ENCODE results near the gene EML6.
A peak's percentile ranks its signal among the peaks of the same experiment; 100 is the strongest.

EML6 gene

GRCh38 chr2:54740333-54740732 is 16.9 kb downstream of the EML6 start:
- no peak overlapping the region for H3K4me3 ChIP-seq (ENCODE audit: low read depth, low read length)
- peak; percentile 29 for DNase-seq (ENCODE audit: low read depth)
- in situ Hi-C loops (cut with HindIII; ENCODE audit: low sequenced_read_pairs) = no loop called here
- no peak for TF ChIP-seq CTCF (IDR thresholded peaks at IDR 0.05; ENCODE audit: low read depth, low read length, missing control alignments)

- H3K4me3 ChIP-seq (ENCODE audit: low read depth, low read length) = no peak overlapping the region
- no peak for TF ChIP-seq CTCF (IDR thresholded peaks at IDR 0.05; ENCODE audit: low read depth, low read length, missing control alignments)
- in situ Hi-C loops (cut with HindIII; ENCODE audit: low sequenced_read_pairs) = no loop called here
- no peak for DNase-seq (ENCODE audit: low read depth)
Observed at GRCh38 chr2:54741250-54741649, 17.8 kb downstream of the EML6 start.

GRCh38 chr2:54750040-54750439 is 26.6 kb downstream of the EML6 start:
- no peak for TF ChIP-seq CTCF (IDR thresholded peaks at IDR 0.05; ENCODE audit: low read depth, low read length, missing control alignments)
- no peak overlapping the region for H3K4me3 ChIP-seq (ENCODE audit: low read depth, low read length)
- in situ Hi-C loops (cut with HindIII; ENCODE audit: low sequenced_read_pairs) = no loop called here
- no peak for DNase-seq (ENCODE audit: low read depth)

- in situ Hi-C loops (cut with HindIII; ENCODE audit: low sequenced_read_pairs) = no loop called here
Observed at GRCh38 chr2:54752439-54752838, 29.0 kb downstream of the EML6 start.

GRCh38 chr2:54755641-54756326 is 32.3 kb downstream of the EML6 start:
- no peak overlapping the region for H3K4me3 ChIP-seq (ENCODE audit: low read depth, low read length)
- no peak for TF ChIP-seq CTCF (IDR thresholded peaks at IDR 0.05; ENCODE audit: low read depth, low read length, missing control alignments)
- no peak for DNase-seq (ENCODE audit: low read depth)
- in situ Hi-C loops (cut with HindIII; ENCODE audit: low sequenced_read_pairs) = no loop called here

More at GRCh38 chr2:54752439-54752838, 29.0 kb downstream of the EML6 start:
- DNase-seq (ENCODE audit: low read depth) = no peak
- TF ChIP-seq CTCF (IDR thresholded peaks at IDR 0.05; ENCODE audit: low read depth, low read length, missing control alignments) = no peak
- H3K4me3 ChIP-seq (ENCODE audit: low read depth, low read length) = no peak overlapping the region

GRCh38 chr2:54757500-54757899 is 34.0 kb downstream of the EML6 start:
- no peak for TF ChIP-seq CTCF (IDR thresholded peaks at IDR 0.05; ENCODE audit: low read depth, low read length, missing control alignments)
- H3K4me3 ChIP-seq (ENCODE audit: low read depth, low read length) = no peak overlapping the region
- in situ Hi-C loops (cut with HindIII; ENCODE audit: low sequenced_read_pairs) = no loop called here
- no peak for DNase-seq (ENCODE audit: low read depth)

All from astrocyte of the cerebellum (primary cell).